Upper lobe of left lung (tissue), 4 donors: ENCODE data around the gene C11orf24.

ENCODE experiments used
- EP300 ChIP-seq, 4 donors: sonication (generic); formaldehyde crosslinking; IDR thresholded peaks; one replicate each; pipeline ENCODE4 v1.5.1; 2017; ENCODE audit warnings: antibody characterized with exemption in 4 of 4, control low read depth in 2 of 4
- POLR2A ChIP-seq, 4 donors: fragments of 450-650 bp; IDR thresholded peaks; one replicate each; pipeline ENCODE4 v1.5.1; 2016 to 2017; ENCODE audit warnings: antibody characterized with exemption in 4 of 4, mild to moderate bottlenecking in 2 of 4
- POLR2AphosphoS5 ChIP-seq, 2 donors: sonication (generic); formaldehyde crosslinking; IDR thresholded peaks; one replicate each; pipeline ENCODE4 v1.5.1; 2017; ENCODE audit warnings: antibody characterized with exemption in 2 of 2
- TF ChIP-seq, protein P1 (sequence below), 6 experiments: fragments of 450-650 bp in 4 of 6; fragments of 200-600 bp in 2 of 6; sonication (generic) in 2 of 6; IDR thresholded peaks; one replicate each; pipeline ENCODE4 v1.5.1; 2016 to 2019; ENCODE audit warnings: antibody characterized with exemption in 6 of 6

DNA sequence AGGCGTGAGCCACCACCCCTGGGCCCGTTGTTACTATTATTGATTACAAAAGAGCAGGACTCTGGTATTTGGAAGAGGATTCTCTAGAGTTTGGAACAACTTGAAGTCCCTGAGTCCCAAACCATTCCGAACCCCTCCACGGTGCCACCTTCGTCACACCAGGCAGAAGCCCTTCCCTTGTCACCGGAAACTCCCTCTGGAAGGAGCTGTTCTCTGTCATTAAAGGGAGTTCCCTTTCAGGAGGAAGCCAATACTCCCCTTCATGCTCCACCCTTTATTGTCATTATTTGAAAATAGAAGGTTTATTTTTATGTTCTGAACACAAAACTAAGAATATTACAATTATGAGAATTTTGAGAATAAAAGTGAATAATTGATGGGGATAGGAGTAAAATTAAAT is 5.1 kb upstream of the C11orf24 start:
- TF ChIP-seq POLR2A (IDR thresholded peaks at IDR 0.05) (no peak), POLR2AphosphoS5 (IDR thresholded peaks at IDR 0.05) (no peak), EP300 (IDR thresholded peaks at IDR 0.05) (no peak)
- TF ChIP-seq, protein P1, sequence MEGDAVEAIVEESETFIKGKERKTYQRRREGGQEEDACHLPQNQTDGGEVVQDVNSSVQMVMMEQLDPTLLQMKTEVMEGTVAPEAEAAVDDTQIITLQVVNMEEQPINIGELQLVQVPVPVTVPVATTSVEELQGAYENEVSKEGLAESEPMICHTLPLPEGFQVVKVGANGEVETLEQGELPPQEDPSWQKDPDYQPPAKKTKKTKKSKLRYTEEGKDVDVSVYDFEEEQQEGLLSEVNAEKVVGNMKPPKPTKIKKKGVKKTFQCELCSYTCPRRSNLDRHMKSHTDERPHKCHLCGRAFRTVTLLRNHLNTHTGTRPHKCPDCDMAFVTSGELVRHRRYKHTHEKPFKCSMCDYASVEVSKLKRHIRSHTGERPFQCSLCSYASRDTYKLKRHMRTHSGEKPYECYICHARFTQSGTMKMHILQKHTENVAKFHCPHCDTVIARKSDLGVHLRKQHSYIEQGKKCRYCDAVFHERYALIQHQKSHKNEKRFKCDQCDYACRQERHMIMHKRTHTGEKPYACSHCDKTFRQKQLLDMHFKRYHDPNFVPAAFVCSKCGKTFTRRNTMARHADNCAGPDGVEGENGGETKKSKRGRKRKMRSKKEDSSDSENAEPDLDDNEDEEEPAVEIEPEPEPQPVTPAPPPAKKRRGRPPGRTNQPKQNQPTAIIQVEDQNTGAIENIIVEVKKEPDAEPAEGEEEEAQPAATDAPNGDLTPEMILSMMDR (IDR thresholded peaks at IDR 0.05) = no peak
